GM23248 (cell line): ENCODE results near the gene XPNPEP1.

ENCODE experiments used
- EZH2 ChIP-seq: fragments of 200-600 bp; sonication (generic); IDR thresholded peaks from 2 replicates; pipeline ENCODE4 v1.6.1; 2018; ENCODE audit warnings: antibody characterized with exemption, mild to moderate bottlenecking; ENCODE audit not compliant: insufficient read depth, poor library complexity, severe bottlenecking
- EZH2phosphoT487 ChIP-seq: fragments of 200-600 bp; sonication (generic); IDR thresholded peaks from 2 replicates; pipeline ENCODE4 v1.6.1; 2018; ENCODE audit warnings: antibody characterized with exemption, moderate library complexity, mild to moderate bottlenecking, low read depth; ENCODE audit not compliant: insufficient read depth

DNA sequence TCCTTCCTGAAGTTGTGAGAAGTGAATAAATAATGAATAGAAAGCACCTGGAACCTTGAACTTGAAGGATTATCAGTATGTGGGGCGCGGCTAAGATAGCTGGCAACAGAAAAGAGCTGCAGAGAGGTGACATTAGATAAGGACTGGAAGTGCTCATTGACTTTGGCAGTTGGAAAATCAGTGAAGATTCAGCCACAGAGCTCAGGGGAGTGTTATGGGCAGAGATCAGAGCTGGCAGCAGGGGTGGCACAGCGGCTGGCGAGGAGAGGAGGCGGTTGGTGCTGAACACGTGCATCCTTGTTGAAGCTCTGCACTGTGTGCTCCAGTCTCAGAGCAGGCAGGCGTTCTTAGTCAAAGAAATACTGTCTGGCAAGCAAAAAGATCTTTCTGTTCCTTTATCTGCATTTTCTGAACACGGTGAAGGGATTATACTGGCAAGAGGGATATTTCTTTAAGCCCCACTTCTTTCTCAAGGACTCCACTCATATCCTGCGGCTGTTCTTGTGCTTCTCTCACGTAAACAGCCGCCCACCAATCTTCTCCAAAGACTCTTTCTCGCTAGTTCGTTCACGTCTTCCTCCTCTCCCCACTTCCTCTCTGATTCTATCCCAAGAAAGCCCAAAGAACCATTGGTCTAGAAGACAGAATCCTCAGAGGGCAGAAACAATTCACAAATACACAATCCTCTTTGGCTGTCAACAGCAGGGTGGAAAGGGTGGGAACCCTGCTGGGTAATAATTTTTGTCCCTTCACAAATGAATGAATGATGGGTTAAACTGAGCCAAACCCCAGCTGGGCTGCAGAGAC is 45.8 kb upstream of the XPNPEP1 start:
- no peak for TF ChIP-seq EZH2
- TF ChIP-seq EZH2phosphoT487: no peak
